Astrocyte of the hippocampus (primary cell): ENCODE results near the gene HS6ST1.
A peak's percentile ranks its signal among the peaks of the same experiment; 100 is the strongest.

Source experiments
- DNase-seq: peaks from one replicate; pipeline ENCODE4 v3.0.0; 2011; ENCODE audit warnings: low read depth, low spot score

HS6ST1 gene

DNA sequence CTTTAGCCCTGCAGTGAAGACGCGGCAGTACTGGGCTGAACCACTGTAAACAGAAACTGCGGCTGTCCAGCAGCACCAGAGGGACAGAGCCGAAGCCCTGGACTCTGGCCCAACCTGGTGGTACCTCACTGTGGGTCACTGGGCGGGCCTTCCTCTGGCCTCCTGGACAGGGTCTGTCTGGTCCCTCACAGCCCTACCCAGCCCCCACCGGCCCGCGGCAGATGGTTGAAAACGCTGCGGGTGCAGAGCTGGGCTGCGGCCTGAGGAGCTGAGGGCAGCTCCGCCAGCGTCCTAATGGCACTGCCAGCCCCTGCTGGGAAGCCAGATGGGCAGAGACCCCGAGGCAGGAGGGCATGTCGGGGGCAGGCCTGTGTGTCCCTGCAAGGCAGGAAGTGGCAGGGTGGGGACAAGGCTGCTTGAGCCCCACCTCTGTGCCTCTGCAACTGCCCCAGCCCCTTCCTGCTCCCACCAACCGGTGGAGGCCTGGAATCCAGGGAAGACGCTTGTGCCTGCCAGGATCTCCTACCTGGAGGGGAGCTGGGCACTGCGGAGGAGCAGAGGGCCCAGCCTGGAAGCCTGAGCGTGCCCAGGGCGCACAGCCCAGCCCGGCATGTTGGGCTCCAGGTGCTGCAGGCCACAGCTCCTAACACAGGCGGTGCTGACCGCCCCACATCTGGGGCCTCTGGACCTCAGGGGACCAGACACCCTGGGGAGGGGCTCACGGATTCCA is 36.3 kb downstream of the HS6ST1 start:
- no peak for DNase-seq

DNA sequence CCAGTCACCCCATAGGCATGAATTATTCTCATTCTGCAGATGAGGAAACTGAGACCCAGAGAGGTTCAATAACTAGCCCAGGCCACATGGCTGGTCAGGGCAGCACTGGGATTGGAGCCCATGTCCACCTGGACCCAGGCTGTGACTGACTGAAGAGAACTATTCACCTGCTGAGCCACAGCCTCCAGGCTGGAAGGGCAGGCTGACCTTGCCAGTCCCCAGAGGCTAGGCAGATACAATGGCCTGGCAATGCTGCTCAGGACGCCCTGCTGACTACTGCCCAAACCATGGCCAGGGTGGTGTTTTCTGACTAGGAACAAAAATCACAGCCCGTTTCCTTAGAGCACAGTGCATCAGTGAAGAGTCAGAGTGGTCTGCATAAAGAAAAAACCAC is 36.8 kb downstream of the HS6ST1 start:
- DNase-seq: no peak

DNA sequence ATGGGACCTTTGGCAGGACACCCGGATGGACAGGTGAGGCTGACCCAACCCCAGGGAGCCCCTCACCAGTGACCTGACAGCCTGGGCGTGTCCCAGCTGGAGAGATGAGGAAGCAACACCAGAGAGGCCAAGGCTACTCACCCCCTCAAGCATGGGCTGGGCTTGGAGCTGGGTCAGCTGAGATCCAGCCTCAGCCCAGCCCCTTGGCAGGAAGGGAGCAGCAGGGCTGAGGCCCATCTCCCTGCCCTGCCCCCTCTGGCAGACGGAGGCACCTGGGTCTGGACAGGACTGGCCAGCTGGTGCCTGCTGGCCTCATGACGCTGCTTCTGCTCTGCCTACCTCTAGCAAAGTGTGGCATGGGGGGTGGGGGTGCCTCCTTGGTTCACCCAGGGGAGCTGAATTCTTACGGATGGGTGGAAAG is 37.8 kb downstream of the HS6ST1 start:
- DNase-seq: no peak

DNA sequence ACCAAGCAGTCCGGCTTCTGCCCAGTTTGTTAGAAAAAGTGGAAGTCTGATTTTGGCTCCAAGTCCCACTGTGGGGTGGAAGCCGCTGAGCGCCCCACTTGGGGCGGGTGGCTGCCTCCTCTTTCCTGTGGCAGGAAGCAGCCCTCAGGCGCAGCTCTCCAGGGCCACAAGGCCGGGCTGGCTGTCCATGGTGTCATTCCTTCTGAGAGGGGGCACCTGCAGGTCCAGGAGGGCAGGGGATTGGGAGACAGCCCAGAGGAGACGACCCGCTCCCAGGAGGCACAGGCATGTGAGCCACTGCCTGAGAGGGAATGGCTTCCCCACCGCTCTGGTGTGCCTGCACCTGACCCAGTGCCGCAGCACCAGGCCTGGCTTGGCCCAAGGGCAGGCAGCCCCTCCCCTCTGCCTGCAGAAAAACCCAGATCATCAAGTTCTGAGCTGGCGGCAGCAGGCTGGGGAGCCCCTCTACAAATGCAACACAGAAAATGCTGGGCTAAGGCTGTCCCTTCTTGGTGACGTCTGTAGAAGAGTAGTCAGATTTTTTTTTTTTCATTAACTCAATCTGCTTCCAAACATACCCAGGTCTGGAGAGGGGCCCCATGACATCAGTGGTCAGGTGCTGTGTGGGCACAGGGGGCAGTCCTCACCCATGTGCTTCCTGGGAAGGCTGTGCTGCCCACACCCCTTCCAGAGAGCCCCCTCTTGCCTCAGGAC is 38.4 kb downstream of the HS6ST1 start:
- no peak for DNase-seq

DNA sequence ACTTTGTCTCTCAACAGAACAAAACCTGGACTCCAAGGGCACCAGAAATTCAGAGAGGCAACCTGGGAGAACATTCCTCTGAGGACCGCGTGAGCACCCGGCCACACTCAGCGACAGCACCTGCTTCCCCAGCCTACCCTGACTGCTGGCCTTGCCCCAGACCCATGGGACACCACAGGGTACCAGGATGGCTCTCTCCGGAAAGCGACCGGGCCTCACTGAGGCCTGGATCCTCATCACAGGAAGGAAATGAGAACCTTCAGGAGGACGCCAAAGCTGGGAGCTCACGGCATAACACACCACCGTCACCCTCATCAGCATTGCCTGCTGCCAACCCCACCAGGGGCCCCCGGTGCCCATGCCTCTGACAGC is 38.9 kb downstream of the HS6ST1 start:
- DNase-seq: no peak

DNA sequence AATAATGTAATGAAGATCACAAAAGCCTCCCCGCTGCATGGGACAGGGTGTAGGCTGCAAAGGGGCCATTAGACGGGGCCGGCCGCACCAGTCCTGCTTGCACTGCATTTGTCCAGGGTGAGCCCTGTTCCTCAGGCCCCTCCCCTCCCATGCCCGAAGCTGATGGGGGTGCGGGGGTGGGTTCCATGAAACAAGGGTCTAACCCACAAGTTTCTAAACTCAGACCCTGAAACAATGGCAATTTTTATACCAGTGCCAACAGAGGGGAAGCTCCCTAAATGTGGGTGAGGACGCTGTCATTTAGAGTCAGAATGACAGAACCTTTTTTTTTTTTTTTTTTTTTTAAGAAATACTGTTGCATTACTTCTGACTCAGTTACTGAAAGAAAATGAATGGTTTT is 39.7 kb downstream of the HS6ST1 start:
- no peak for DNase-seq

DNA sequence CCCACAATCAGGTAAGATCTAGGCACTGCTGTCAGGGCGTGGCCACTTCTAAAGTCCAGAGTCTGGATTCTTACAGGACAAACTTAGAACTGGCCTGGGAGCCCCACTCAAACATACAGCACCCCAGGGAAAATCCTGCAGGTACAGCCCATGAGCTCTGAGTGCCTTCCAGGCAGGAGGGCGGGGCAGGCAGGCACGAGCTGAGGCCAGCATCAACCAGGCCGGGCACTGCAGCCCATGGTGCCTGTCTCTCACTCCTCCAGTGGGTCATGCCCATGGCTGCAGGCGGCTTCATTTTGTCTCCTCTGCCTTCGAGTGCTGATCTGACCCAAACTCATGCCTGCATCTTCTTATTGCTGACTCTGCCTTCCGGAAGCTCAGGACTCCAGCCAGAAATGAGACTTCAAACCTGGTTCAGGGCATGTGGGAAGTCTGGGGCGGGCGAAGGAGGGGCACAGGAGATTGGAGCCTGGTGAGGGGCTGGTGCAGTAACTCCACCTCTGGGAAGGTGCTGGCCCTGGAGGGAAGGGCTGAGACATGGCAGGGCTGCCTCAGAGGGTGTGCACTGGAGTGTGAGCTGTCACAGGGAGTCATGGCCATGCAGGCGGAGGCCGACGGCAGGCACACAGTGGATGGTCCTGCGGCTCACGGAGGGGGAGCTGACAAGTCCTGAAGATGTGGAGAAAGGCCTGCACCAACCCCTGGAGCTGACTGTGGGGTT is 40.5 kb downstream of the HS6ST1 start:
- DNase-seq: no peak

DNA sequence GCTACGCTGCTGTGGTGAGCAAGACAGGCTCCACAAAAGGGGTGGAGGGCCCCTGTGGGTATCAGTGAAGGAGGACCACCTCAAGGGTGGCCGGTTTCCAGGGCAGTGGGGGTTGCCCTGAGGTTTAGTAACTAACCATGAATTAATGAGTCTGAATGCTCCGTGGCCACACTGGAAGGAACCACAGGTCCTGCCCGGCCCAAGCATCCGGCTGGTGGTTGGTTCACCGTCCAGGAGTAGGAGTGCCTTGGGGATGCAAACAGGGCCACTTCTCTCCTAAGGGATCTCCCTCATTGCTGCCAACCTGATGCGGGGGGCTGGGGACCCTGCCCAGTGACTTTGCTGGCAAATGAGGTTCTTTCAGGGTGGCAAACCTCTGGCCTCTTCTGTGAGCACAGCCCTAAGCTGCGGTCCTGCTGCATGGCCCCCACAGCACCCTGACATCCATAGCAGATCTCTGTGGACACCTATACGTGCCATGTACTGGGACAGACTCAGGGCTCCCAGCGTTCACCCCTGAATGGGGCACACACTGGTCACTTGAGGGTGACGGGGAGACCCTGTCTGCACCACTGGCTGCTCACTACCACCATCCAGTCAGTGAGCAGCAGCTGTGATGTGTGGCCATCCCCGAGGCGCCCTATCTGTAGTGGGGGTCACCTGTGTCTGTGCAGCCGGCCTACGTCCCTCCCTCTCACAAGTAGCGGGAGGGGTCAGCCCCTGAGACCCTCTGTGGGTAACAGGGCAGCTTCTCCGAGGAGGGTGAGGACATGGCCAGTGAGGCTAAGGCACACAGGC is 41.6 kb downstream of the HS6ST1 start:
- peak; percentile 94 for DNase-seq

DNA sequence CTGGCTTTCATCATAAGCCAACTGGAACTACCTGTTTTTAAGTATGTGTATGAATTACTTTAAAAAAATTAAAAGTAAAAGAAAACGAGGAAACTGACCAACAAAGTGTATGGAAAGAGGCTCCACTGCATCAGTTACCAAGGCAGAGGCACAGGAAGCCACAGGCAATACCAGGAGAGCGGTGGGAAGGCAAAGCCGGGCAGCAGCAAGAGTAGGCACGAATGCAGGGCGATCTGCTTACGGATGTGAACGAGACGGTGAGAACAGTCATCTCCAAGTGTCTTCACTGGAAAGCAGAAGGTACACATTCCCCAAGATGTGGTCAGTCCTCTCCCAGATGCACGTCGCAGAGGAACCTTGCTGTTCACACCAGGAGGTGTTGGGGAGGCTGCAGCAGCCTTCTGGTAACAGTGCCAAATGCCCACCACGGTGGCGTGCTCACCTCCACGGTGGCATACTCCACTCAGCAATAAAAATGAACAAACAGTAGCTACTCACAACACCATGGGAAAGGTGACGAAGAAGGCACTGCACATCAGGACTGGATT is 43.1 kb downstream of the HS6ST1 start:
- DNase-seq: no peak

DNA sequence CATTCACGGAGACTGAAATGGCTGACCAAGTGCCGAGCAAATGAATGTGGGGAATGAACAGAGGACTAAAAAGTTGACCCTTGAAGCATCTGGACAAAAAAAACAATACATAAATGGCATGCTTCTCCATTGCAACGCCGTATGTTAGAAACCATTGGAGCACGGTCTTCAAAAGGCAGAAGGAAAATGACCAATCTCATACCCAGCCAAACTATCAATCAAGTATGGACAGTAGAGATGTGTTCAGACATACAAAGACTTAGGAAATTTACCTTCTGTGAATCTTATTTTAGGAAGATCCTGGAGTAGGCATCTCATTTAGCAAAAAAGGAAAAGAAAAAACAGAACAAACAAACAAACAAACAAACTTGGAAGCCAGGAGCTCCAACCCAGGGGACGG is 44.5 kb downstream of the HS6ST1 start:
- DNase-seq: no peak

DNA sequence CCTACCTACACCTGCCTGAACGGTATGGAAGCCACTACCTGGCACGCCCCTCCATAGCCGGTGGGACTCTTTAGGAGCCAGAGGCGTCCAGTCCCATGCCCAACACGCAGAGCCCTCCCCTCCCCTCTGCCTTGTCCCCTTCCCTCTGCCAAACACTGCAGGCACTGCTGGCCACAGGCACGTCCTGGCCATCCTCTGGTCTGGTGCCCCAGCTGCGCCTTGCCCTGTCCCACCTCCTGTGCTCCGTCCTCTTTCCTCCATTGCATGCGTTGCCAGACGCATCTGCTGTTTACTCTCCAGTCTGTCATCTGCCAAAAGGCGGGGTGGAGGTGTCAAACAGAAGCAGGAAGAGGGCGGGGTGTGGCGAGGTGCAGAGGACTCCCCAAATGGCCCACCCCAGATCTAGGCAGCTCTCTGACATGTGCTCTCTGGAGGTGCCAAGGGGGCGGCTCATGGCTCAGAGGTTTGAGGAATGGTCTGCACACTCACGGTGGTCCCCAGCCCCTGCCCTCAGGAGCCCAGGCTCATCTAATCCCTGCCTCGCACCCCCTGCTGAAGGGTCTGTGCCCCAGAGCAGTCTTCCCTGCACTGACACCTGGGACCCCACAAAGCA is 45.1 kb downstream of the HS6ST1 start:
- DNase-seq: no peak

DNA sequence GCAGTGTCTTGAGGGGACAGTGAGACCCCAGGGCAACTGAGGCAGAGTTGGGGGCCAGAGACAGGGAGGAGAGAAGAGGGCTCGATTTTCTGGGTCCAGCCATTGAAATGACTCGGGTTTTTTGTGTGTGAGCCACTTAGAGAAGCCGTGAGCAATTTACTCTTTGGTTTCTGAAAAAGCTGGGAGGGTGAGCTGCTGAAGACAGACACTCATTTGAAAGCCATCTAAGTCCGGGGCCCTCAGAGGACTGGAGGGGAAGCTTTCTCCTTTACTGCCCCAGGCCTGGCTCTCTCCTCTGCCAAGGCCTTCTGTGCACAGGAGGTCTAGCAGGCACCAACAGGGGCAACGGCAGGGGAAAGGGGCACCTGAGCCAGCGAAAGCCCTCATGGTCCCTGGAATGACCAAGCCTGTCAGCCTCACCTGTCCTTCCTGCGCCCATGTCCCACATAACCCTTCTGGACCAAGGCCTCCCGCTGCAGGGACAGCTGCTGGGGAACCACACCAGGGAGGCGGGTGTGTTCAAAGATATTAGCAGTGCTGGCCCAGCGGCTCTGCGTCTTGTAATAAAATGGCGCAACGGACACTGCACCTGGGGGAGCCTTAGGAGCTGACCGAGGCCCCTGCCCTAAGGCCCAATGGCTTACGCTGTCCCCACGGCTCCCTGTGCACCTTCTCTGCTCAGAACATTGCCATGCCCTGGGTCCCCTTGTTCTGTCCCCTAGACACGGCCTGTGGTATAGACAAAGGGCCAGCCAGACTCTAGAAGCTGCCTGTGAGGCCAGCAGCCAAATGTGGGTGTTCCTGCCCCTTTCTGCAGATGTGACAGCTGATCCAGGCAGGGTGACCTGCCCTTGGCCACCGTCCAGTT is 45.8 kb downstream of the HS6ST1 start:
- no peak for DNase-seq

DNA sequence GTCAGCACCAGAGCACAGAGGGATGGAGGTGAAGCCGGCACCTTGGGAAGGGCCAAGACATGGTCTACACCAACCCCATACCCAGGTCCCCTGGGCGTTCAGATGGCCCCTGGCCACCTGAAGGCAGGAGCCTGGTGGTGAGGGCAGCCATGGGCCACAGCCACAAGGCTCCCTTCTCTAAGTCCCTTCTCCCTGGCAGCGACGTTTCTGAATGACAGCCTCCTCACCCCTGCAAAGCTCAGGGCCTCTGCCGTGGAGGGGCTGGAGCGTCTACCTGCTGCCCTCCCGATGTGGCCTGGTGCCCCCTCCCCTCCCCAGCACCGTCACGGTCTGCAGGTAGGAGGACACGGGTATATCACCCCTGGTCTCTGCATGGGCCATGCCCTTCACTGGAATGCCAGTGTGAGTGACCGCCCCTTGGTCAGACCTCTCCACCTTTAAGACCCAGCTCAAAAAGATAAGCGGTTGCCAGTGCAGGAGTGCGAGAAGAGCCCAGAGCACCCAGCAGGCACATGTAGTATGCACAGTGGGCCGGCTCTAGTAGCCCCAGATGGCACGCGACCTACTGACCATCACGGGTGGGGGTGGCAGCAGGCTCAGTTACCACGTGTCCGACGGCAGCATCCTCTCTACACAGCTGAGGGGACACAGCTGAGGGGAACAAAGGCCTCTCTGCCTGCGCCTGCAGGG is 46.6 kb downstream of the HS6ST1 start:
- no peak for DNase-seq

DNA sequence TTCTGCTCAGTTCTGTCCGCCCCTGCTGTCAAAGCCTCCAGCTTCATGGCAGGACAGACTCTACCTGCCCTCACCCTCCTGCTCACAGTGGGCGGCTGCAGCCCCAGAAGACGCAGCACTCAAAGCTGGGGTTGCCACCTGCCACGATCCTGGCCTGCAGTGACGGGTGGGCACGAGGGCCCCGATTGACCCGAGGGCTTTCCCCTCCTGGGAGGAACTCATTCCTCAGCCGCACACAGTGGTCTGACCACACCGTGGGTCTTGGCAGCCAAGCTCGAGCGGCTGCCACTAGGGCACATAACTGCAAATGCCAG is 47.1 kb downstream of the HS6ST1 start:
- no peak for DNase-seq

DNA sequence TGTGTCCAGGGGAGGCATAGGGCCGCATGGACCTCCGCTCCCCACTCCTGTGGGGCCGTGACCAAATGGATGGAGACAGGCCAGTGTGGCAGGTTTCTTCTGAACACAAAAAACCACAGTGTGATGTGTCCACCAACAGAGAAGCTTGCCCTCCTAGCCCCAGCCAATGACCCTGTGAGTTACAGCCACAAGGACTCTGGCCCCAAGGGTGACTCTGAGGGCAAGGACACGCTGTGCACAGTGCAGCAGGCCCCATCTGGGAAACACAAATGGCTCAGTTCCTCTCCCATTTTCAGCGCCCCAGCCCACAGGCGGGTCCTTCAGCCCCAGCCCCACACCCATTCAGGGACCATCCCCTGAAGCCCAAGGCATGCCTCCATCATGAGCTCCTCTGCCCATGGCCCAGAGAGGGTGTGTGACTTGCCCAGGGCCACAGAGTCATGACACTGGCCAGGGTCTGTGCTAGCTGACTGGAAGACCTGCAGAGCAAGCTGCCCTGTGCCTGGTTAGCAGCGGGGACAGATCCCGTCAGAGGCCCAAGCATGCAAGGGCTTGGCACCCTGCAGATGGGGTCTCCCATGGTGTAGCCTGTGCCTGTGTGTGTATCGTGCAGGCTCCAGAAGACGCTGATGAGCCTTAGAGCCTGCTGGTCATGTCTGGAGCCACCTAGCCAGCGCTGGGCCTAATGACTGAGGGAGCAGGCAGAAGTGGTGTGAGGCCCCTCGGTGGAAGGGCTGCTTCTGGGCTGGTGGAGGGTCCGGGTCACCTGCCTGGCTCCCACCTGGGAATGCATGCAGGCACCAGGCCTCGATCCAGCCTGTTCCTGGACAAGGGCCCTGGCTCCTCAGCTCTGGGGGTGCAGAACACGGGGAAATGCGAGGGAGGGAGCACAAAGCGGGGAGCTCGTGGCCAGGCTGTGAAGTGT is 47.7 kb downstream of the HS6ST1 start:
- DNase-seq: no peak

DNA sequence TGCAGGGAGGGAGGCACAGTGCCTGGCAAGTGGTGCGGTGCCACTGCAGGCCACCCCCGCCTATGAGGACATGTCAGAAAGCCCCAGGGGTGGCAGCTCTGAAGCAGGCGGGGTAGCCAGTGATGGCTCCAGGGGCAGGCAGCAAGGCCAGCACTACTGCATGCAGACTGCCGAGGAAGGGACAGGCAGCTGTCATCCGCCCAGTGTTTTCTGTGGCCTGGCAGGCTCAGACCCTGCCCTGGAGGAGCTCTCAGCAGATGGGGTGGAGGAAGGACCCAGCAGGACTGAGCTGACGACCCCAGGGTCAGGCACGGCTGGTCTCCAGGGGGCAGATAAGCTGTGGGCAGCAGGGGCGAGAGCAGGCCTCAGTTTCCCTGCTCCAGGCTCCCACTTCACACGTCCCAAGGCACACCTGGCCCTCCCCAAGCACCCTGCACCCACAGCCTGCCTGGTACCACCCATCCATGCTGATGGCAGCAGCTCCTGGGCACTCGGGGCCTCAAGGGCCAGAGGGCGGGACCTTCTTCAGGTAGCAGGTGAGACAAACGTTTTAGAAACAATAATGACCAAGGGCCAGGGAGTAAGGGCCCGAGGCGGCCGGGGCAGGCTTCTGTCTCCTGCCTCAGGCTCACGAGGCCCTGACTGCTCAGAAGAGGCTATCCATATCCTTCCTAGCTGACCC is 48.5 kb downstream of the HS6ST1 start:
- DNase-seq: no peak

DNA sequence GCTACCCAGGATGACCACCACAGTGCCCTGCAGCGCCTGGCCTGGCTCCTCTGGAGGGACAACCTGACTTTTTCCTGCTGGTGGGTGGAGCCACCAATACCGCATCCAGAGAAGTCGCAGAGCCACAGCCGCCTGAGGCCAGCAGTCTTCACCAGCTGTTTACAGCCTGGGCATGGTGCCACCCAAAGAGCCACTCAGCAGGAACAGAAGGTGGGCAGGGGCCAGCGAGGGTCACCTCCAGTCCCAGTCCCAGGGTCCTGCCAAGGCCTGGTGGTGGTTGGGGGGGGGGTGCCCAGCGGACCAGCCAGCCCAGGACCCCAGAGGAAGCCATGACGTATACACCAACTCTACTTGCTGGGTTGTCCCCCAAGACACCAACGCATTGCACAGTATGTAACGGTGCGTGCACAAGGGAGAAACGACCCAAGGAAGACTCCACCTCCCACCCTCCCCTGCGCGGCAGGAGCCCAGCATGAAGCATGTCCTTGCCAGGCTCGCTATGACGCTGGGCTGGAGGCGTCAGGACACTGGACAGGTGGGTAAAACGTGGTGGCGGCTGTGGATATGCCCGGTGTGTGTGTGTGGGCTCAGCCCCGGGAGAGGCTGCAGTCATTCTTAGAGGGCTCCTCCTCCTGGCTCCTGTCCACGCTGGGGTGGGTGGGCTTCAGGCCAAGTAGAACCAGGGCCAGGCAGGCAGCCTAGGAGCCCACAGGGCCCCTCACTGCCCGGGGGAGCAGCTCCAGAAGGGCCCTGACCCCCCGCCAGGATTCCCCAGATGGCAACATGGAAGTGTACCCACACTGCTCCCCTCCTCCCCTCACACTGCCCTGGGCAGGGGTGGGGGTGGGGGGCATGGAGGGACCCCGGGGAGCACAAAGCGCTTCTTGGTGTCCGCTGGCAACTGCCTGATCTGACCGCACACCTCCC is 49.3 kb downstream of the HS6ST1 start:
- peak; percentile 34 for DNase-seq
